ENCODE measurements around the gene IGFLR1. TPM values are rescaled to one million over a fixed set of nuclear protein-coding genes. Genes with fewer than 3 reads are reported as not detected.
"Not testable (repeated sequence)": the region's sequence is repeated elsewhere in the genome, so short reads cannot be mapped to it uniquely, and the experiment has no call there.

Gene IGFLR1
- total RNA-seq, 1 donor from 2014 or later: not detected

DNA sequence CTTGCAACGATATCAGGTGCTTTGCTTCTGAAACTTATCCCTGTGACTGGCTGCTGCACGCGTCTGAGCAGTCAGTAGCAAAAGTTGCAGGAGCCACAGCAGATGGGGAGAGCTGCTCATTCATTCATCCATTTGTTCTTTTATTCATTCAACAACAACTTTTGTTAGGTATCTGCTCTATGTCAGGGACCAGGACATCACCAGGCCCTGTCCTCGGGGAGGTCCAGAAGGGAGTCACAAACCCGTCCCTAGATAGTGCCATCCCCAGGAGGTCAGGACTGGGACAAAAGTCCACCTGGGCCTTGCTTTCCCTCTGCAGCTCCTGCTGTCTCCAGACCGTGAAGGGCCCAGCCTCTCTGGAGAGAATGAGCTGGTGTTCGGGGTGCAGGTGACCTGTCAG, 35.7 kb upstream of the IGFLR1 start:
- DNase-seq (ENCODE audit: low spot score): no peak

DNA sequence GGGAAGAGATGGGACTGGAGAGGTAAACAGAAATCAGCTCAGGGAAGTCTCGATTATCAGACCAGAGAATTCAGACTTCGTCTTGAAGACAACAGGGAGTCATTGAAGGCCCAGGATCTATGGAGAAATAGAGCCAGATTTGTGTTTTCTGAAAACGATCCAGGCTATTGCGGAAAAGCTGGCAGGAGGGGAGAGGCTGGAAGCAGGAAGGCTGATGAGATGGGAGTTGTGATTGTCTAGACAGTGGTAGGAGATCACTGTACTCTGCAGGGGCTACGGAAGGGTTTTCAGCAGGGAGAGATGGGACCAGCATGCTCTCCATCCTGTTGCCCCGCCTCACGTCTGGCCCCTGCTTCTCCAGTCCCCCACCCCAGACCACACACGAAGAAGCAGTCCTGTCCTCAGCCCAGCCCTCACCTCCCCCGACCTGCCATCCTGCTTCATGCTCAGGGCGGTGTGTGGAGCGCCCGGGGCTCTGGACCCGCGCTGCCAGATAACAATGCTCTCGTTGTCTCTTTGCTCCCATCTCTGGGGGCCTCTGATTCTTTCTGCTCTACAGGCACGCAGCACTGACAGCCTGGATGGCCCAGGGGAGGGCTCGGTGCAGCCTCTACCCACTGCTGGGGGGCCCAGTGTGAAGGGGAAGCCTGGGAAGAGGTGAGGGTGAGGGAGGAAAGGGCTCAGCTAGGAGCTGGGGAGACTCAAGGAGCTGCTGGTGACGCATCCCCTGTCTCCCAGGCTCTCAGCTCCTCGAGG, 35.0 kb upstream of the IGFLR1 start:
- no peak for DNase-seq (ENCODE audit: low spot score)

DNA sequence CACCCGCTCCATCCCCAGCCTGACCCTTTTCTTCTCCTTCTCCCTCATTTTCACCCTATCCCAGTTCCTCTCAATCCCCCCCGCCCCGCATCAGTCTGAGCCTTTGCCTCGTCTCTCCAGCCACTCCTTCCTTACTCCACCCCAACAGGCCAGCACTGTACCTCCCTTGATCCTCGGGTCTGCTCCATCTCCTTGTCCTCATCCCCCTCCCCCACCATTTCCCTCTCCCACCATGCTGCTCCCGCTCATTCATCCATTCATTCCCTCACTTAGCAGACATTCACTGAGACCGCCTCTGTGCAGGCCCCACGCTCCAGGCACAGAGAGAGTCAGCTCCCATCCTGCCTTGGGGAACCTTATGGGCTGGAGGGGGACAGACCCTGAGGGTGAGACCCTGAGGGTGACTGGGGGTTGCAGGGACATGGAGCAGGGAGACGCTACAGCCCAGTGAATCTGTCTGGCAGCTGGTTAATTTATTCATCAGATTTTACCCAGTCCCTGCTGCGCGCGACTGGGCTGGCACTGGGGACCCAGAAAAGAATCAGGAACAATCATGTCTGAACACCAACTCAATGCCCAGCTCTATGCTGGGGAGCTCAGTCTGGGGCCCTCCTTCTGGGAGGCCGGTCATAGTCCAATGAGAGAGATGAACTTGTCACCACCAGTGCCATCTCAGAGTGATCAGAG, 34.0 kb upstream of the IGFLR1 start:
- no peak for DNase-seq (ENCODE audit: low spot score)

- peak; percentile 99 for DNase-seq (ENCODE audit: low spot score)
Measured at GRCh38 chr19:35775298-35776101, 33.2 kb upstream of the IGFLR1 start, which contains the start of gene ARHGAP33. ARHGAP33 (plus strand) TSS chr19:35775564; CDS start chr19:35775659, 95 bp downstream.

DNA sequence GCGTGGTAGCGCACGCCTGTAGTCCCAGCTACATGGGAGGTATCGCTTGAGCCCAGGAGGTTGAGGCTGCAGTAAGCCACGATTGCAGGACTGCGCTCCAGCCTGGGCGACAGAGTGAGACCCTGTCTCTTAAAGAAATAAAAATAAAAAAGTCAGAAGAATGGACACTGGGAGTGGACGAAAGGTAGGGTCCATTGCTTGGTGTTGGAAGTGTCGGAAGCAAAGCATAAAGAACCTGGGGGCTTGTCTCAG, 32.7 kb upstream of the IGFLR1 start:
- DNase-seq (ENCODE audit: low spot score): no peak

- no peak for DNase-seq (ENCODE audit: low spot score)
Measured at GRCh38 chr19:35774274-35775045, 32.2 kb upstream of the IGFLR1 start.

DNA sequence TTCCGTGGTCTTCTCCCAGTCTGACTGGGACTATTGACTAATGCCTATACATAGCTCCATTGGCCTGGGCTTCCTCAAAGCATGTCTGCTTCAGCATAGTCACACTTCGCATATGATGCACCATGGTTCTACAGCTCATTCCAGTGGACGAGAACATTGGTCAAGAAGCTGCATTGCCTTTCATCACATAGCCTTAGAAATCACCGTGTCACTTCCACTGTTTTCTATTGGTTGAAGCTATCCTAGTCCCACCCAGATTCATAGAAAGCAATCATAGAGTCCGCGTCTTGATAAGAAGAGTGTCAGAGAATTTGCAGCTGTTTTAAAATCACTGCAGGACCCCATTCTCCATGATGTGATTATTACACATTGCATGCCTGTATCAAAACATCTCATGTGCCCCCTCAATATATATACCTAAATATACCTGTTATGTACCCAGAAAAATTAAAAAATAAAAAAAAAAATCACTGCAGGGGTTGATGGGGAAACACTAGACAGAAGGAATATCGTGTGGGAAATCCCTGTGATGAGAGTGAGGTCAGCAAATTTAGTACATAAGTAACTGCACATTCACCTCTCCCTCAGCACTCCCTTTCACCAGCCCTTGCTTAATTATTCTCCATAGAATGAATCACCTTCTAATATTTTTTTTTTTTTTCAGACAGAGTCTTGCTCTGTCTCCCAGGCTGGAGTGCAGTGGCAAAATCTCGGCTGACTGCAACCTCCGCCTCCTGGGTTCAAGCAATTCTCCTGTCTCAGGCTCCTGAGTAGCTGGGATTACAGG, 31.0 kb upstream of the IGFLR1 start:
- no peak for DNase-seq (ENCODE audit: low spot score)

DNA sequence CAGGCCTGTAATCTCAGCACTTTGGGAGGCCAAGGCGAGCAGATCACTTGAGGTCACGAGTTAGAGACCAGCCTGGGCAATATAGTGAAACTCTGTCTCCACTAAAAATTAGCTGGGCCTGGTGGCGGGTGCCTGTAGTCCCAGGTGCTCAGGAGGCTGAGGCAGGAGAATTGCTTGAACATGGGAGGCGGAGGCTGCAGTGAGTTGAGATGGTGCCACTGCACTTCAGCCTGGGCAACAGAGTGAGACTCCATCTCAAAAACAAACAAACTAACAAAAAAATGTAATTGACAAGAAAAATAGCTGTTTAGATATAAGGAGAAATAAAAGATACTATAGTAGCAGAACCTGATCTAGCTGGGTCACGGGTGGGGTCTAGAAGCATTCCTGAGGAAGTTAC, 30.1 kb upstream of the IGFLR1 start:
- DNase-seq (ENCODE audit: low spot score): not testable (repeated sequence)

GRCh38 chr19:35768082-35768421, 25.8 kb upstream of the IGFLR1 start:
- DNase-seq (ENCODE audit: low spot score): no peak

DNA sequence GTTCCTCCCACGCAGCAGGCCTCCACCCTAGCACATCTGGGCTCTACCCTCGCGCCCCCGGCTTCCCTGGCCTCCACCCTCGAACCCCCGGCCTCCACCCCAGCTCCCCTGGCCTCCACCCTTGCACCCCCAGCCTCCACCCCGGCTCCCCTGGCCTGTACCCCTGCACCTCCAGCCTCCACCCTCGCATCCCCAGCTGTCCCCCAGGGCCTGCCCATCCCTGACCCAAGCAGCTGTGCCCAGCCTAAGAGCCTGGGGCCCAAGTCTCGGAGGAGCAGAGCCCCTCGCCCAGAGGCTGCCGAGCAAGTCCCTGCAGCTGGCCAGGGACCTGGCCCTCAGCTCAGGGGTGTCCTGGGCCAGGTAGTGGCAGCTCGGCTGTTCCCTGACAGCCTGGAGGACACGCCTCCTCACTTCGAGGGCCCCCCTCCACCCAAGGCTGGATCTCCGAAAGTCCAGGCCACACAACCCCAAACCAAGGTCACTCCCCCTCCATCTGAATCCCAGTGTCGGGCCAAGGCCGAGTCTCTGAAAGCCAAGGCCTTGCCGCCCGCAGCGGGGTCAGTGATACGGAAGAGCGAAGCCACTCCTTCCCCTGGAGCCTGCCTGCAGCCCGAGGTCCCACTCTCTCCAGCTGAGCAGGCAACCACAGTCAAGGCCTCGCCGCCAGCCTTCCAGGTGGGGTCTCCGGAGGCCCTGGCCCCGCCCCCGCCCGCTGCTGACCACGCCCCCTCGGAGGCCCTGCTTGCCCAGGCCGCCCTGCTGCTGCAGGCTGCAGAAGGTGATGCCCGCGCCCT, 25.2 kb upstream of the IGFLR1 start:
- peak; percentile 55 for DNase-seq (ENCODE audit: low spot score)

- DNase-seq (ENCODE audit: low spot score): no peak
Measured at GRCh38 chr19:35766571-35767104, 24.4 kb upstream of the IGFLR1 start.

GRCh38 chr19:35764432-35765315, 22.4 kb upstream of the IGFLR1 start:
- no peak for DNase-seq (ENCODE audit: low spot score)

- DNase-seq (ENCODE audit: low spot score): no peak
Measured at GRCh38 chr19:35760711-35761349, 18.6 kb upstream of the IGFLR1 start.

DNA sequence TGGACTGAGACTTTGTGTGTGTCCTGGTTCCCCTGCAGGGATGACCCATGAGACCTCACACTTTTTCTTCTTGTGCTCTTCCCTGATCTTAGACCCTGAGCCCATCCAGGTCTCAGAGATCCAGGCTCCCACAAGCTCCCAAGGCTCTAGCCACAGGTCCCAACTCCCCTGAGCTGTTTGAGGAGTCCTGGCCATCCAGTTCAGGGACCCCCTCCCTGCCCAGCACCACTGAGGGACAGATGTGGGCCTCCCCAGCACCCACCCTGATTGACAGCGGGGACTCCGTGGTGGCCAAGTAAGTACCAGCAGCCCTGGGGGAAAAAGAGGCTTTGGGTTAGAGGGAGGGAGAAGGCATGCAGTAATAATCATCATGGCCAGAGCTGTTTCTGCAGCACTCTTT, 17.4 kb upstream of the IGFLR1 start:
- DNase-seq (ENCODE audit: low spot score): no peak

- DNase-seq (ENCODE audit: low spot score): peak; percentile 100
Measured at GRCh38 chr19:35757749-35758608, 15.7 kb upstream of the IGFLR1 start, which contains the start of gene PROSER3. PROSER3 (plus strand) TSS chr19:35758176; CDS start chr19:35758216, 40 bp downstream.

GRCh38 chr19:35757231-35757748, 15.0 kb upstream of the IGFLR1 start:
- peak; percentile 99 for DNase-seq (ENCODE audit: low spot score)
